HepG2 (cell line): ENCODE results near the gene TLK1. TPM values are rescaled to one million over a fixed set of nuclear protein-coding genes. Genes with fewer than 3 reads are reported as not detected.

Experiments
- AHR ChIP-seq: IDR thresholded peaks from 2 replicates; pipeline ENCODE4 v1.6.1; 2018; ENCODE audit warnings: missing genetic modification reagents, missing compliant biosample characterization
- BATF2 ChIP-seq: sonication (generic); formaldehyde crosslinking; IDR thresholded peaks from 2 replicates; pipeline ENCODE4 v1.8.0; 2022; ENCODE audit warnings: mild to moderate bottlenecking, missing genetic modification reagents, moderate library complexity
- CBX1 ChIP-seq: IDR thresholded peaks from one replicate; pipeline ENCODE4 v1.6.1; 2016; ENCODE audit warnings: antibody characterized with exemption, low read depth
- HBP1 ChIP-seq: IDR thresholded peaks from 2 replicates; pipeline ENCODE4 v1.6.1; 2016; ENCODE audit warnings: low read depth, control low read depth
- POLR2AphosphoS5 ChIP-seq: IDR thresholded peaks from 2 replicates; pipeline ENCODE4 v1.6.1; 2012; ENCODE audit warnings: low read depth, low read length
- REST ChIP-seq, 2 experiments: IDR thresholded peaks; 2 replicates each; pipeline ENCODE4 v1.6.1; 2011 to 2012; ENCODE audit warnings: low read length in 2 of 2, borderline replicate concordance in 1 of 2, low read depth in 1 of 2, mild to moderate bottlenecking in 1 of 2, moderate library complexity in 1 of 2
- TAF15 ChIP-seq: fragments of 200-400 bp; formaldehyde crosslinking; IDR thresholded peaks from one replicate; pipeline ENCODE4 v1.6.1; 2018; ENCODE audit warnings: mild to moderate bottlenecking, low read depth, low read length; ENCODE audit not compliant: poor library complexity, severe bottlenecking
- ZBTB1 ChIP-seq: sonication (generic); formaldehyde crosslinking; IDR thresholded peaks from 2 replicates; pipeline ENCODE4 v1.4.0; 2020; ENCODE audit warnings: missing genetic modification reagents, borderline replicate concordance
- ZGPAT ChIP-seq: IDR thresholded peaks from 2 replicates; pipeline ENCODE4 v1.6.1; 2016; ENCODE audit warnings: mild to moderate bottlenecking
- ZHX2 ChIP-seq, 2 experiments: sonication (generic) in 1 of 2; formaldehyde crosslinking in 1 of 2; IDR thresholded peaks; 2 replicates each; pipeline versions ENCODE4 v1.6.1 to v1.9.0; 2014 to 2022; ENCODE audit warnings: antibody characterized with exemption in 1 of 2, borderline replicate concordance in 1 of 2, inconsistent platforms in 1 of 2, low read depth in 1 of 2, missing genetic modification reagents in 1 of 2
- ZNF12 ChIP-seq: sonication (generic); formaldehyde crosslinking; IDR thresholded peaks from 2 replicates; pipeline ENCODE4 v1.5.0; 2020; ENCODE audit warnings: missing genetic modification reagents
- ZNF296 ChIP-seq: sonication (generic); formaldehyde crosslinking; conservative IDR thresholded peaks from 2 replicates; pipeline ENCODE4 v1.5.0; 2020; ENCODE audit warnings: mild to moderate bottlenecking, missing genetic modification reagents
- ZNF484 ChIP-seq: sonication (generic); formaldehyde crosslinking; IDR thresholded peaks from 2 replicates; pipeline ENCODE4 v1.5.1; 2020; ENCODE audit warnings: mild to moderate bottlenecking, low read depth, missing genetic modification reagents, borderline replicate concordance
- polyA plus RNA-seq, 8 experiments: library from polyadenylated mRNA; depleted of rRNA in 3 of 8; stranded (reverse) in 7 of 8; unstranded in 1 of 8; fragments of >200 nt; fragmentation: Illumina TruSeq in 4 of 8; extraction: Trizol in 4 of 8; gene quantifications; 2 replicates each; pipeline versions ENCODE4 v1.2.1 to v1.2.3, GENCODE V29; 2011 to 2016; ENCODE audit warnings: low read depth in 4 of 8, missing spikeins in 1 of 8, mixed read lengths in 1 of 8; ENCODE audit not compliant: insufficient read depth in 1 of 8
- total RNA-seq, 5 experiments: library from RNA; depleted of rRNA; stranded (reverse); fragments of >200 nt; fragmentation: Illumina TruSeq; extraction: Trizol; gene quantifications; 2 replicates each; pipeline ENCODE4 v1.2.3, GENCODE V29; 2016; ENCODE audit warnings: low read depth in 1 of 5

TLK1 gene
- total and polyA plus RNA-seq, 2 of the 13 experiments (the other 11 are each of a cell fraction or from before 2014, with no cell fraction given): 16.8 to 28.7 TPM

GRCh38 chr2:171160119-171160955 is at the start of gene TLK1 (continued):
- TF ChIP-seq ZBTB1 (CRISPR knock-in tag) (no peak), BATF2 (CRISPR knock-in tag) (0 out of 2 replicates have a peak, but pooled peaks have one; percentile 30), AHR (CRISPR knock-in tag) (peak; percentile 70; the same call in 1 of the 2 replicates), TAF15 (peak; percentile 78), REST (IDR thresholded peaks at IDR 0.05; ENCODE audit: borderline replicate concordance in 1 of 2, low read depth in 1 of 2, low read length in 2 of 2) (peak in 1 of 2 experiments; percentile 52; a peak in 1 of 4 replicates), ZNF12 (CRISPR knock-in tag) (no peak), ZGPAT (peak; percentile 39; the same call in 1 of the 2 replicates), HBP1 (CRISPR knock-in tag) (peak; percentile 62; the same call in 1 of the 2 replicates), POLR2AphosphoS5 (no peak; the same call in 1 of the 2 replicates), ZHX2 (IDR thresholded peaks at IDR 0.05; ENCODE audit: low read depth) (0 out of 2 replicates have a peak, but pooled peaks have one; percentile 10), ZHX2 (CRISPR knock-in tag; IDR thresholded peaks at IDR 0.05; ENCODE audit: borderline replicate concordance) (0 out of 2 replicates have a peak, but pooled peaks have one; percentile 23), CBX1 (no peak), ZNF296 (CRISPR knock-in tag) (no peak), ZNF484 (CRISPR knock-in tag) (0 out of 2 replicates have a peak, but pooled peaks have one; percentile 9)
